Breast epithelium (tissue), 4 donors: ENCODE results near the gene MPPED2. TPM values are rescaled to one million over a fixed set of nuclear protein-coding genes. Genes with fewer than 3 reads are reported as not detected.

ENCODE experiments used
- DNase-seq, 2 donors: peaks; one replicate each; pipeline ENCODE4 v3.0.0-alpha.2; 2019; ENCODE audit warnings: low spot score in 2 of 2
- H3K27ac ChIP-seq, 2 donors: fragments of 200-600 bp; sonication (generic) in 1 of 2; one replicate each; pipeline ENCODE4 v1.5.1; 2016 to 2019; ENCODE audit warnings: mild to moderate bottlenecking in 1 of 2
- H3K27me3 ChIP-seq, 2 donors: fragments of 200-600 bp; sonication (generic) in 1 of 2; one replicate each; pipeline versions ENCODE4 v1.5.1 to v1.6.0; 2017 to 2019; ENCODE audit warnings: control low read depth in 1 of 2, mild to moderate bottlenecking in 1 of 2
- H3K36me3 ChIP-seq: fragments of 200-600 bp; one replicate; pipeline ENCODE4 v1.5.1; 2019
- H3K4me1 ChIP-seq, 2 donors: fragments of 200-600 bp; sonication (generic); one replicate each; pipeline ENCODE4 v1.5.1; 2016 to 2019; ENCODE audit warnings: control low read depth in 1 of 2
- H3K4me3 ChIP-seq, 3 donors: fragments of 200-600 bp; sonication (generic); 1 replicate in 2 of 3; 2 replicates in 1 of 3; pipeline ENCODE4 v1.5.1; 2016 to 2019; ENCODE audit warnings: mild to moderate bottlenecking in 3 of 3, moderate library complexity in 2 of 3
- H3K9me3 ChIP-seq, 2 donors: fragments of 200-600 bp; sonication (generic) in 1 of 2; one replicate each; pipeline ENCODE4 v1.5.1; 2016 to 2019; ENCODE audit warnings: control low read depth in 1 of 2
- POLR2A ChIP-seq: fragments of 450-650 bp; IDR thresholded peaks from one replicate; pipeline ENCODE4 v1.6.1; 2016; ENCODE audit warnings: antibody characterized with exemption, mild to moderate bottlenecking, moderate library complexity
- POLR2AphosphoS5 ChIP-seq, 3 donors: sonication (generic); formaldehyde crosslinking; IDR thresholded peaks; one replicate each; pipeline ENCODE4 v1.6.1; 2017; ENCODE audit warnings: antibody characterized with exemption in 3 of 3
- intact Hi-C: fragments of 100-400 bp; cut with DNase I; formaldehyde crosslinking; loops from one replicate; pipeline ENCODE4 v1.15.1; 2023; ENCODE audit warnings: low total_unique reads
- total RNA-seq, 3 donors: library from RNA; depleted of rRNA; stranded (reverse); fragments of >200 nt; gene quantifications; one replicate each; pipeline ENCODE4 v1.1.0, GENCODE V29; 2016
- TF ChIP-seq, protein P1 (sequence below), 3 donors: fragments of 450-650 bp; IDR thresholded peaks; one replicate each; pipeline ENCODE4 v1.5.1; 2016 to 2017; ENCODE audit warnings: antibody characterized with exemption in 3 of 3, mild to moderate bottlenecking in 3 of 3, moderate library complexity in 3 of 3

MPPED2 gene
- total RNA-seq, 3 donors from 2014 or later, result 8.5 to 22.7 (median 9.8) TPM

DNA sequence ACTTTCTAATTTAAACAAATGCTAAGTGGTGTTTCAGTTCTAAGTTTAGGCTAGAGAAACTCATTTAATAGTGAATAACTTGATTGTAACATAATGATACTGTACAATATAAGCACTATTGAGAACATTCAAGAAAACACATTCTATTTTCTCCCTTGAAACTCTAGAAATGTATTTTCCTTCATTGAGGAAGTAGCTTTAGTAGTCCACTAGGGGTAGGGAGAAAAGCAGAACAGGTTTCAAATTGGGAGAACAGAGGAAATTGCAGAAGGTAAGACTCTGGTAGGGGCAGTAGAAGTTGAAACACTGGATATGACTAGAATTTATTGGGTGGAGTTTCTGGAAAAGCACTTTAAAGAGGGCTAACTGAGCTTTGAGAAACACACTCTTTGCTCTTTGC is 31.6 kb upstream of the MPPED2 start:
- intact Hi-C loops, result no loop called here
- TF ChIP-seq POLR2A (no peak), POLR2AphosphoS5 (IDR thresholded peaks at IDR 0.05) (no peak)
- TF ChIP-seq, protein P1, sequence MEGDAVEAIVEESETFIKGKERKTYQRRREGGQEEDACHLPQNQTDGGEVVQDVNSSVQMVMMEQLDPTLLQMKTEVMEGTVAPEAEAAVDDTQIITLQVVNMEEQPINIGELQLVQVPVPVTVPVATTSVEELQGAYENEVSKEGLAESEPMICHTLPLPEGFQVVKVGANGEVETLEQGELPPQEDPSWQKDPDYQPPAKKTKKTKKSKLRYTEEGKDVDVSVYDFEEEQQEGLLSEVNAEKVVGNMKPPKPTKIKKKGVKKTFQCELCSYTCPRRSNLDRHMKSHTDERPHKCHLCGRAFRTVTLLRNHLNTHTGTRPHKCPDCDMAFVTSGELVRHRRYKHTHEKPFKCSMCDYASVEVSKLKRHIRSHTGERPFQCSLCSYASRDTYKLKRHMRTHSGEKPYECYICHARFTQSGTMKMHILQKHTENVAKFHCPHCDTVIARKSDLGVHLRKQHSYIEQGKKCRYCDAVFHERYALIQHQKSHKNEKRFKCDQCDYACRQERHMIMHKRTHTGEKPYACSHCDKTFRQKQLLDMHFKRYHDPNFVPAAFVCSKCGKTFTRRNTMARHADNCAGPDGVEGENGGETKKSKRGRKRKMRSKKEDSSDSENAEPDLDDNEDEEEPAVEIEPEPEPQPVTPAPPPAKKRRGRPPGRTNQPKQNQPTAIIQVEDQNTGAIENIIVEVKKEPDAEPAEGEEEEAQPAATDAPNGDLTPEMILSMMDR (IDR thresholded peaks at IDR 0.05), result no peak
- no peak for DNase-seq
- no peaks in the 10 kb centered on the region for H3K4me1 ChIP-seq
- H3K36me3 ChIP-seq, result peaks cover 3% of the 10 kb centered on the region
- H3K4me3 ChIP-seq, result no peak overlapping the region
- no peaks in the 10 kb centered on the region for H3K27me3 ChIP-seq
- H3K9me3 ChIP-seq, result peaks cover 0 to 4% of the 10 kb centered on the region in 2 donors
- H3K27ac ChIP-seq, result no peak overlapping the region

DNA sequence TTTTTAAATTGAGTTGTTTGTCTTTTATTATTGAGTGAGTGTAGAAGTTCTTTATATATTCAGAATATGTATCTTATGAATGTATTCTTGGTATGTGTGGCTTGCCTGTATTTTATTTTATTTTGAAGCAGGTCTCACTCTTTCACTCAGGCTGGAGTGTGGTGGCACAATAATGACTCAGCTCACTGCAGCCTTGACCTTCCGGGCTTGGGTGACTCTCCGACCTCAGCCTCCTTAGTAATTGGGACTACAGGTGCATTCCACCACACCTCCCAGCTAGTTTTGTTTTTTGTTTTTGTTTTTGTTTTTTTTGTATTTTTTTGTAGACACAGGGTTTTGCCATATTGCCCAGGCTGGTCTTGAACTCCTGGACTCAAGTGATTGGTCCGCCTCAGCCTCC is 24.5 kb upstream of the MPPED2 start:
- no peak for DNase-seq
- TF ChIP-seq POLR2AphosphoS5 (IDR thresholded peaks at IDR 0.05) (no peak), POLR2A (no peak)
- TF ChIP-seq, protein P1 (IDR thresholded peaks at IDR 0.05), result no peak
- H3K36me3 ChIP-seq, result peaks cover 3% of the 10 kb centered on the region
- no peak overlapping the region for H3K27ac ChIP-seq
- no peaks in the 10 kb centered on the region for H3K27me3 ChIP-seq
- no peaks in the 10 kb centered on the region for H3K4me1 ChIP-seq
- no peak overlapping the region for H3K4me3 ChIP-seq
- intact Hi-C loops, result no loop called here
- no peaks in the 10 kb centered on the region for H3K9me3 ChIP-seq

DNA sequence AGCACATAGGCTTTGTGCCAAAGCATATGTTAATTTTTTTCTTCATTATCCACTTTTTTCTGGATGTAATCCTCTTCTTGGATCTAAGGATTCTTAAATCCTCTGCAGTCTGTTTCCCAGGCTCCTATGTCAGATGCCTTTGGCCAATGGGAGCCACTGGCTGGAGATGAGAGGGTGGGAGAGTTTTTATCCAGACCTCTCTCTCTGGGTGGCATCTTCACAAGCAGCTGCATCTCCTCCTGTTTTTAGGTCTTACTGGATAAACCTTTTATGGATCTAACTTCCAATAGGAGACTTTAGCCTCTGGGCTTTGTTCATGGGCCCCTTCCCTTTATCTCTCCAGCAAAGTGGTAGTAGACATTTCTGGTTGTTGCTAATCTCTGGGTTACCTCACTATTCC is 22.4 kb upstream of the MPPED2 start:
- intact Hi-C loops, result no loop called here
- no peaks in the 10 kb centered on the region for H3K27me3 ChIP-seq
- no peak overlapping the region for H3K27ac ChIP-seq
- H3K4me3 ChIP-seq, result no peak overlapping the region
- no peaks in the 10 kb centered on the region for H3K9me3 ChIP-seq
- H3K36me3 ChIP-seq, result peaks cover 3% of the 10 kb centered on the region
- no peak for TF ChIP-seq POLR2AphosphoS5 (IDR thresholded peaks at IDR 0.05)
- no peak for DNase-seq
- H3K4me1 ChIP-seq, result no peaks in the 10 kb centered on the region

DNA sequence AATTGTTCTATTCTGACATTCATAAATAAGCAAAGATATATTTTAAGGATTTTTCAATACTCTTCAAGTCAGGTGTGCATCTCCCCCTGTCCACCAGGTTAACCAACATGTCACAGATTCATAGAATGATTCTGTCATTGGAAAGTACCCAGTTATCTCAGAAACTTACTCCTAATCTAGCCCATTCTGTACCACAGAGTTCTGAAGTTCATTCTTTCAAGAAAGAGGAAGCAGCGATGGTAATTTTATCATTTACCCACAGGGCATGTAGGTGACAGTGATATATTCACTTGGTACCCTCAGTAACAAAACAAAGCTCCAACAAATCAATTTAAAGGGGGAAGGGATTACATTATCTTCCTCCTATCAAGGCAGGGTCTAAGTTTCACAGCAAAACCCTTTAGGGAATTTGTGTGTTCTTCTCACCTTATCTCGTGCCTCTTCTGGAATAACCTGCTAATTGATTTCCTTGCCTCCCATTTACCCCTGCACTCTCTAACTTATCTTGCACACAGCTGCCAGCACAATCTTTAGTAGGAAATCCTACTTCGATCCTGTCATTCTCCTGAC is 19.0 kb upstream of the MPPED2 start:
- intact Hi-C loops, result no loop called here
- TF ChIP-seq, protein P1 (IDR thresholded peaks at IDR 0.05), result no peak
- no peak for TF ChIP-seq POLR2A
- no peak for TF ChIP-seq POLR2AphosphoS5 (IDR thresholded peaks at IDR 0.05)

DNA sequence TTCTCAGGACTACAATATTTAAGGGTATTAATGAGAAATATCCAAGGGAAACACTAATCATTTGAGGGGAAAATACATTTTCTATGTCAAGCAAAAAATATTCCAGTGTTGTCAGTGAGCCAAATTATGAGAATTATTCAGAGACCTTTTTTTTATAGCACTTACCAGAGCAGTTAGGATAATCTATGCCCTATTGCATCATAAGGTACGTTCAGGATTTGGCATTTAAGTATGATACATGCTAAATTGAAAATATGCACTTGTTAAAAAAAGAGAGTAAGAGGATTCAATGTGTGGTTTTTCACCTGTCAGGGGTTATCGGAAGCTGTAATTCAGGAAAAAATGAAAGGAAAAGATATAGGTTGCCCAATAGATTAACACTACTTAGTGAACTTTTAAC is 17.2 kb upstream of the MPPED2 start:
- DNase-seq, result no peak
- H3K27me3 ChIP-seq, result no peaks in the 10 kb centered on the region
- no peak overlapping the region for H3K4me3 ChIP-seq
- intact Hi-C loops, result no loop called here
- no peaks in the 10 kb centered on the region for H3K36me3 ChIP-seq
- H3K27ac ChIP-seq, result no peak overlapping the region
- H3K4me1 ChIP-seq, result no peaks in the 10 kb centered on the region
- H3K9me3 ChIP-seq, result no peaks in the 10 kb centered on the region
- no peak for TF ChIP-seq POLR2AphosphoS5 (IDR thresholded peaks at IDR 0.05)
- TF ChIP-seq, protein P1 (IDR thresholded peaks at IDR 0.05), result no peak
- no peak for TF ChIP-seq POLR2A

More for the DNA sequence above, 19.0 kb upstream of the MPPED2 start:
- Histone ChIP-seq H3K9me3 (no peaks in the 10 kb centered on the region), H3K36me3 (no peaks in the 10 kb centered on the region), H3K27me3 (no peaks in the 10 kb centered on the region), H3K27ac (no peak overlapping the region), H3K4me1 (no peaks in the 10 kb centered on the region), H3K4me3 (no peak overlapping the region)
- no peak for DNase-seq

DNA sequence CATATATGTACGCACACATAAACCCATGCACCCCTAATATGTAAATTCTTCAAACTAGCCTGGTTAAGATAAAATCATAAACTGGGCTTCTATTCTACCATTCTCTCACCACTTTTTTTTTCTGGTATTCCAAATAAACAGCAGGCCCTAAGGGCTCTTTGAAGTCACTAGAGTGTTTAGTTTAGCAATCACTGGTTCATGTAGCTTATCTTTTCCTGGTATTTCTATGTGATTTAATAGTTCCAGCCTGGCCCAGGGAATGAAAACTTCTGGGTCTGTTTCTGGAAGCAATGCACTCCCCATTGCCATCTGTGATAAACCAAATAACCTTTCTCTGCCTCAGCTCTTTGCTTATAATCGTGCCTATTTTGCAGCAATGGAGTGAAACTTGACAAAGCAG is 10.7 kb upstream of the MPPED2 start:
- Histone ChIP-seq H3K27me3 (no peaks in the 10 kb centered on the region), H3K27ac (no peak overlapping the region), H3K4me3 (no peak overlapping the region), H3K4me1 (no peaks in the 10 kb centered on the region), H3K9me3 (no peaks in the 10 kb centered on the region), H3K36me3 (no peaks in the 10 kb centered on the region)
- no peak for TF ChIP-seq POLR2AphosphoS5 (IDR thresholded peaks at IDR 0.05)
- intact Hi-C loops, result no loop called here
- DNase-seq, result no peak
